ENCODE data around the gene TYROBP. TPM values are rescaled to one million over a fixed set of nuclear protein-coding genes. Genes with fewer than 3 reads are reported as not detected.
"Not testable (repeated sequence)": the region's sequence is repeated elsewhere in the genome, so short reads cannot be mapped to it uniquely, and the experiment has no call there.

The TYROBP gene
- total RNA-seq, 1 donor = not detected

DNA sequence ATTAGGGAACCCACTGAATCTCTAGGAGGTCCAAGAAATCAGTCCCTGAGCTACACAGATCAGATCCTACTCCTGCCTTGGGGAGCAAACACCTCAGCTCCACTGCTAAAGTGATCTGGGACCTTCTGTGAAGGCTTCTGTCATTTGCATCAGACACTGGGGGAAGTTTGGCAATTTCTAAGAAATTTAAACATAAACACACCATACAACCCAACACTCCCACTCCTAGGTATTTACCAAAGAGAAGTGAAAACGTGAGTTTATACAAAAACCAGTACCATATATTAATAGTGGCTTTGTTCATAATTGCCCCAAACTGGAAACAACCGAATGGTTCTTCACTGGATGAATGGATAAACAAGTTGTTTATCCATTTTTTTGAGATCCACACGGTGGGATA lies 7.3 kb upstream of the TYROBP start:
- H3K4me3 ChIP-seq (ENCODE audit: low read depth, low read length) = no peak overlapping the region
- TF ChIP-seq, protein P1, sequence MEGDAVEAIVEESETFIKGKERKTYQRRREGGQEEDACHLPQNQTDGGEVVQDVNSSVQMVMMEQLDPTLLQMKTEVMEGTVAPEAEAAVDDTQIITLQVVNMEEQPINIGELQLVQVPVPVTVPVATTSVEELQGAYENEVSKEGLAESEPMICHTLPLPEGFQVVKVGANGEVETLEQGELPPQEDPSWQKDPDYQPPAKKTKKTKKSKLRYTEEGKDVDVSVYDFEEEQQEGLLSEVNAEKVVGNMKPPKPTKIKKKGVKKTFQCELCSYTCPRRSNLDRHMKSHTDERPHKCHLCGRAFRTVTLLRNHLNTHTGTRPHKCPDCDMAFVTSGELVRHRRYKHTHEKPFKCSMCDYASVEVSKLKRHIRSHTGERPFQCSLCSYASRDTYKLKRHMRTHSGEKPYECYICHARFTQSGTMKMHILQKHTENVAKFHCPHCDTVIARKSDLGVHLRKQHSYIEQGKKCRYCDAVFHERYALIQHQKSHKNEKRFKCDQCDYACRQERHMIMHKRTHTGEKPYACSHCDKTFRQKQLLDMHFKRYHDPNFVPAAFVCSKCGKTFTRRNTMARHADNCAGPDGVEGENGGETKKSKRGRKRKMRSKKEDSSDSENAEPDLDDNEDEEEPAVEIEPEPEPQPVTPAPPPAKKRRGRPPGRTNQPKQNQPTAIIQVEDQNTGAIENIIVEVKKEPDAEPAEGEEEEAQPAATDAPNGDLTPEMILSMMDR (IDR thresholded peaks at IDR 0.05; ENCODE audit: insufficient read depth, low read depth, low read length) = no peak
- no peak for DNase-seq (ENCODE audit: low read depth)

DNA sequence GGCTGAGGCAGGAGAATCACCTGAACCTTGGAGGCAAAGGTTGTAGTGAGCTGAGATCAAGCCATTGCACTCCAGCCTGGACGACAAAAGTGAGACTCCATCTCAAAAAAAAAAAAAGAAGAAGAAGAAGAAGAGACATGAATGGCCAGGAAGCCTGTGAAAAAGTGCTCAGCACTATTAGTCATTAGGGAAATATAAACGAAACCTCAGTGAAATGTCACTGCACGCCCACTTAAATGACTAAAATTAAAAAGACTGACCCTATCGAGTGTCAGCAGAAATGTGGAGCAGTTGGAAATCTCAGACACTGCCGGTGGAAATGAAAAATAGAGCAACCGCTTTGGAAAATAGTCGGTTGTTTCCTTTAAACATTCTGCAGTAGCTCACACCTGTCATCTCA lies 5.5 kb upstream of the TYROBP start:
- DNase-seq (ENCODE audit: low read depth) = no peak
- TF ChIP-seq, protein P1 (IDR thresholded peaks at IDR 0.05; ENCODE audit: insufficient read depth, low read depth, low read length) = no peak
- H3K4me3 ChIP-seq (ENCODE audit: low read depth, low read length) = no peak overlapping the region

DNA sequence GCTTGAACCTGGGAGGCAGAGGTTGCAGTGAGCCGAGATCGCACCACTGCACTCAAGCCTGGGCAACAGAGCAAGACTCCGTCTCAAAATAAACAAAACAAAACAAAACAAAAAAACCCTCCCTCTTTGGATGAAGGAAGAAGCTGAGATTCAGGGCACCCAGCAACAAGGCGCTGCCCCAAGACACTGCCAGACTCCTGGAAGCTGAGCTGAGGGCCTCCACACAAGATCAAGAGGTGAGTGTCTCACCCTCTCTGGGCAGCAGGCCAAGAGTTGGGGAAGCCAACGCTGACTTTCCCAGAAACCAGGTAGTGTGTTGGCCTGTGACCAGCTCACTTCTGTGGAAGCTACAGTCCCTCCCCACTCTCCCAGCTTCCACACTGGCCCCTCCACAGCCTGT lies 3.7 kb upstream of the TYROBP start:
- H3K4me3 ChIP-seq (ENCODE audit: low read depth, low read length) = no peak overlapping the region
- TF ChIP-seq, protein P1 (IDR thresholded peaks at IDR 0.05; ENCODE audit: insufficient read depth, low read depth, low read length) = no peak
- no peak for DNase-seq (ENCODE audit: low read depth)

DNA sequence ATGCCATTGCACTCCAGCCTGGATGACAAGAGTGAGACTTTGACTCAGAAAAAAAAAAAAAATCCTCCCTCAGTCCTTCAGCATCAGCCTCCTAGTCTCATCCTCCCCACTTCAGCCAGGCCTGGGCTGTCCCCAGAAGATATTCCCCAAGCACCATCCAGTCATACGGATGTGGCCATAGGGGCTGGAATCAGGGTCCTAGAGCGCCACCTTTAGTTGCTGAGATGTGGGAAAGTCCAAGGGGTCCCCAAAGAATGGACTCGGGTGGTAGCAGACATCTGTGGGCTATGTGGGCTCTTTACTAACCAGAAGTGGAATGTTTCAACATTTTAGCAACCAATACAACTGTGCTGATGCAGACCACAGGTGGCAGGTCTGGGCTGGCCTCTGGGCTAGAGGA lies 3.1 kb upstream of the TYROBP start:
- DNase-seq (ENCODE audit: low read depth) = no peak
- TF ChIP-seq, protein P1 (IDR thresholded peaks at IDR 0.05; ENCODE audit: insufficient read depth, low read depth, low read length) = no peak
- no peak overlapping the region for H3K4me3 ChIP-seq (ENCODE audit: low read depth, low read length)

DNA sequence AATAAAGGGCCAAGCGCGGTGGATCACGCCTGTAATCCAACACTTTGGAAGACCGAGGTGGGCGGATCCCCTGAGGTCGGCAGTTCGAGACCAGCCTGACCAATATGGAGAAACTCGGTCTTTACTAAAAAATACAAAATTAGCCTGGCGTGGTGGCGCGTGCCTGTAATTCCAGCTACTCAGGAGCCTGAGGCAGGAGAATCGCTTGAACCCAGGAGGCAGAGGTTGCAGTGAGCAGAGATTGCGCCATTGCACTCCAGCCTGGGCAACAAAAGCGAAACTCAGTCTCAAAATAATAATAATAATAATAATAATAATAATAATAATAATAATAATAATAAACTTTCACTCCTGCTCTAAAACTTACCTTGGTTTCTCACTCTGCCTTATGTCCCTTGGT lies 2.3 kb upstream of the TYROBP start:
- DNase-seq (ENCODE audit: low read depth); H3K4me3 ChIP-seq (ENCODE audit: low read depth, low read length): not testable (repeated sequence)

DNA sequence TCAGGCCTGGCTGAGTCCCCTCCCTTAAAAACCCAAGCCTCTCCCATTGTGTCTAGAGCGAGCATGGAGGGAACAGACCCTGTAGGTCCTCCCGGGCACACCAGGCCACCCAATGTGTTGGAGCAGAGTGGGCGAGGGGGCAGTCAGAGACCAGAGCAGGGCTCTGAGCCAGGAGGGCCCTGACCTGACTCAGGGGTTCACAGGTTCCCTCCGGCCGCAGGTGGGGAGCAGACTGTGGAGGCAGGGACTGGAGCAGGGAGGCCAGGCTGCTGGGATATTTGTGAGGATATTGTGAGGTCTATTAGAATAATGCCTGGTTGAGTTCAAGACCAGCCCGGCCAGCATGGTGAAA lies 1.6 kb upstream of the TYROBP start:
- TF ChIP-seq, protein P1 (IDR thresholded peaks at IDR 0.05; ENCODE audit: insufficient read depth, low read depth, low read length) = no peak
- no peak overlapping the region for H3K4me3 ChIP-seq (ENCODE audit: low read depth, low read length)
- no peak for DNase-seq (ENCODE audit: low read depth)

DNA sequence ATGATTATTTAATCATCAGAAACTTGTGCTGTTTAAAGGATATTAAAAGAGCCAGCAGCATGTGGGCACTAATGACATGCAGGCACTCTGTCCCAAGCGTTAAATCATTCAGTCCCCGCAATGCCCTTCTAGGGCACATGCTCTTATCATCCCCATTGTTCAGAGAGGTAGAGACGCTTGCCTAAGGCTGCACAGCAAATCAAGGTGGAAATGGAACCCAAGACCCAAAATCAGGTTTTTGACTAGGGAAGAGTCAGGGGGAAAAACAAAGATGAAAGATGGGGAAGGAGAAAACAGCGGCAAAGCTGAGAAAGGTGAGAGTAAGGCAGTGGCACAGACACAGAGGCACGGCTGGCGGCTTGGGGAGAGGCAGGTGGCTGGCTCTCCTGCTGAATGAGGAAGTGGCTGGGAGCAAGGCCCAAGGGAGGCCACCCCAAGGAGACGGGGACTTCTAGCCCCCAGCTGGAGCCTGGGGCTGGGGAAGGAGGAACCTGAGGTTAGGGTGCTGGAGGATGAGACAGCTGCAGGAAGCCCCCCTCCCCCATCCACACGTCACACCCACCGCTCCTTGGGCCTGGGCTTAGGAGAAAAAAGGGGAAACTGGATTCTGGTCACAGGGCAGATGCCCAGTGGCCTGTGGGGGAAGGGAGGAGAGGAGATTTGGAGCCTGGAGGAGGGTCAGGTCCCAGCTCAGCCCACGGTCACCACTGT lies 1.0 kb upstream of the TYROBP start:
- TF ChIP-seq, protein P1 (IDR thresholded peaks at IDR 0.05; ENCODE audit: insufficient read depth, low read depth, low read length) = no peak
- DNase-seq (ENCODE audit: low read depth) = no peak
- H3K4me3 ChIP-seq (ENCODE audit: low read depth, low read length) = no peak overlapping the region
